ENCODE results near the gene KLF5.
"Not testable (repeated sequence)": the region's sequence is repeated elsewhere in the genome, so short reads cannot be mapped to it uniquely, and the experiment has no call there.

The KLF5 gene

DNA sequence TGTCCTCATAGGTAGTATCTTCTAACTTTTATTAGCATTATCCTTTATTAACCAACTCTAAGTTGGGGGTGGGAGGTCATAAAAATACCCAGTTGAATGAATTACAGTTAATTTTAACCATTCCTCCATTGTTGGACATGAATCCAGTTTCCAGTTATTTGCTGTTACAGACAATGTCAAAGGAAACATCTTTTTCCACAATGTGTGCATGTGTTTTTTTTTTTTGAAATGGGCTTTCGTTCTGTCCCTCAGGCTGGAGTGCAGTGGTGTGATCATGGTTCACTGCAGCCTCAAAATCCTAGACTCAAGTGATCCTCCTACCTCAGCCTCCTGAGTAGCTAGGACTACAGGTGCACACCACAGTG lies 32.0 kb downstream of the KLF5 start:
- in situ Hi-C loops (cut with HindIII; ENCODE audit: low sequenced_read_pairs): no loop called here
- TF ChIP-seq, protein P1, sequence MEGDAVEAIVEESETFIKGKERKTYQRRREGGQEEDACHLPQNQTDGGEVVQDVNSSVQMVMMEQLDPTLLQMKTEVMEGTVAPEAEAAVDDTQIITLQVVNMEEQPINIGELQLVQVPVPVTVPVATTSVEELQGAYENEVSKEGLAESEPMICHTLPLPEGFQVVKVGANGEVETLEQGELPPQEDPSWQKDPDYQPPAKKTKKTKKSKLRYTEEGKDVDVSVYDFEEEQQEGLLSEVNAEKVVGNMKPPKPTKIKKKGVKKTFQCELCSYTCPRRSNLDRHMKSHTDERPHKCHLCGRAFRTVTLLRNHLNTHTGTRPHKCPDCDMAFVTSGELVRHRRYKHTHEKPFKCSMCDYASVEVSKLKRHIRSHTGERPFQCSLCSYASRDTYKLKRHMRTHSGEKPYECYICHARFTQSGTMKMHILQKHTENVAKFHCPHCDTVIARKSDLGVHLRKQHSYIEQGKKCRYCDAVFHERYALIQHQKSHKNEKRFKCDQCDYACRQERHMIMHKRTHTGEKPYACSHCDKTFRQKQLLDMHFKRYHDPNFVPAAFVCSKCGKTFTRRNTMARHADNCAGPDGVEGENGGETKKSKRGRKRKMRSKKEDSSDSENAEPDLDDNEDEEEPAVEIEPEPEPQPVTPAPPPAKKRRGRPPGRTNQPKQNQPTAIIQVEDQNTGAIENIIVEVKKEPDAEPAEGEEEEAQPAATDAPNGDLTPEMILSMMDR (IDR thresholded peaks at IDR 0.05; ENCODE audit: low read depth, low read length): no peak
- no peak for DNase-seq (ENCODE audit: low read depth, low spot score)
- H3K4me3 ChIP-seq (ENCODE audit: low read depth, low read length): no peak overlapping the region

DNA sequence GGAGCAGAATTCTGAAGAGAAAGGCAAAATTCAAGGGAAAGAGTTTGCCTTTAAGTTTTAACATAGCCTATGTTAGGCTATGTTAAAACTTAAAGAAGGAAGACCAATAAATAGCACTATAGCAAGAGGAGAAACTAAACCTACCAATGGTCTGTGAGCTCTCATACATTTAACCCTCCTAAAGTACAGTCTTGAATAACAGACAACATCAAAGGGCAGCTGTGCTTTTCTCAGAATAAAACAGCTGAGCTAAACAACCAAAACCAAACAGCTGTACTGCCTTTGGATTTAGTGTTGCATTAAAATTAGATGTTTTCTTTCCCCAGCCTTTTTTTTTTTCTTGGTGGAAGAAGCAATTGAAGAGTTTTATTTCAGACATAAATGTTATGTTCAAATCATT lies 34.0 kb downstream of the KLF5 start:
- in situ Hi-C loops (cut with HindIII; ENCODE audit: low sequenced_read_pairs): no loop called here
- TF ChIP-seq, protein P1 (IDR thresholded peaks at IDR 0.05; ENCODE audit: low read depth, low read length): no peak
- no peak overlapping the region for H3K4me3 ChIP-seq (ENCODE audit: low read depth, low read length)
- no peak for DNase-seq (ENCODE audit: low read depth, low spot score)

DNA sequence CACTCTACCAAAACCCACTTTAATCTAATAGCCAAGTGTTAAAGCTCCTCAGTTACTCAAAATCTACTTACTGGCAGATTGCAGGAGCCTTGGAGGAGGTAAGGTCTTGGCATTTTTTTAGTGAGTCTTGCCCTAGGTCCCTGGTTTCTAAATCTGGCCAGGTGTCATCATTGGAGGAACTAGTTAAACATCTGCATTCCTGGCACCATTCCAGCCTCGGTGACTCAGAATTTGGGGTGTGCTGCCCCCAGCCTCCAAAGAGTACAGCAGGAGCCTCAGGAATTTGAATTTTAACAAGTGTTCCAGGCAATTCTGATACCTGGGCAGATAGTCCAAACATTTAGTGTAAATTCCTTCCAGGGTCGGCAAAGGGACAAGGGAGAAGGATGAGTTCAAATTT lies 37.4 kb downstream of the KLF5 start:
- H3K4me3 ChIP-seq (ENCODE audit: low read depth, low read length): no peak overlapping the region
- in situ Hi-C loops (cut with HindIII; ENCODE audit: low sequenced_read_pairs): no loop called here
- DNase-seq (ENCODE audit: low read depth, low spot score): no peak
- TF ChIP-seq, protein P1 (IDR thresholded peaks at IDR 0.05; ENCODE audit: low read depth, low read length): no peak

DNA sequence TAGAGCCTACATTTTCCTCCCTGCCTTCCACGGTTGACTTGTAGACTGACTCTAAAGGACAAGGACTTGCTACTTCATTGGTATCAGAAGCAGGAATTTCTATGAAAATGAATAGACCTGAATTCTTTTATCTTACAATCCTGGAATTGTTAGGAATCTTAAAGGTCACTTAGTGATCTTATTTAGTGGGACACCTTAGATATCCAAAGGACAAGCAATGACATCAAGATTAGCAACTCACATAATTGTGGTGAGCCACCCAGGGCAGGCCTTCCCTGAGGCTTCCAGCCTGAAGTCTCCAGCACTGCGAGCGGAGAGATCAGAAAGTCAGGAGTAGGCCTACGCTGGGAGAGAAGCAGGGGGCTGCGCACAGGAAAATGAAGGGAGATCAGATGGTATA lies 37.8 kb downstream of the KLF5 start:
- TF ChIP-seq, protein P1 (IDR thresholded peaks at IDR 0.05; ENCODE audit: low read depth, low read length): no peak
- in situ Hi-C loops (cut with HindIII; ENCODE audit: low sequenced_read_pairs): no loop called here
- H3K4me3 ChIP-seq (ENCODE audit: low read depth, low read length): no peak overlapping the region
- no peak for DNase-seq (ENCODE audit: low read depth, low spot score)

DNA sequence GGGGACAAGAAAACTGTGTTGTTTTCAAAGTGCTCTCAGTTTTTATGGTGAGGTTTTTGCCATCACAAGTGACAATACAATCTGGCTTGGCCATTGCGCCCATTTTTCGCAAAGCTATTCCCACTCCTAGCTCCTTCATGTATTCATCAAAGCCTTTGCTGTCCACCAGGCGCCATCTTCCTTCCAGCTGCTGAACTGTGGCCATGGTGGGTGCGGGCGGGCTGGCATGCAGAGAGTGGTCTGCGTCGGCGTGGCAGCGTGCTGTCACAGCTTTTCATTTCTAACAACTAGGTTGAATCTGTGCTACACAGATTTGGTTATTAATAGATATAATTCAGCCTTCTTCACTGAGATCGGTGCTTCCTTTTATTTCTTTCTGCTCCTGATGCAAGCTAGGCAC lies 42.0 kb downstream of the KLF5 start:
- H3K4me3 ChIP-seq (ENCODE audit: low read depth, low read length); in situ Hi-C loops (cut with HindIII; ENCODE audit: low sequenced_read_pairs); DNase-seq (ENCODE audit: low read depth, low spot score): not testable (repeated sequence)

DNA sequence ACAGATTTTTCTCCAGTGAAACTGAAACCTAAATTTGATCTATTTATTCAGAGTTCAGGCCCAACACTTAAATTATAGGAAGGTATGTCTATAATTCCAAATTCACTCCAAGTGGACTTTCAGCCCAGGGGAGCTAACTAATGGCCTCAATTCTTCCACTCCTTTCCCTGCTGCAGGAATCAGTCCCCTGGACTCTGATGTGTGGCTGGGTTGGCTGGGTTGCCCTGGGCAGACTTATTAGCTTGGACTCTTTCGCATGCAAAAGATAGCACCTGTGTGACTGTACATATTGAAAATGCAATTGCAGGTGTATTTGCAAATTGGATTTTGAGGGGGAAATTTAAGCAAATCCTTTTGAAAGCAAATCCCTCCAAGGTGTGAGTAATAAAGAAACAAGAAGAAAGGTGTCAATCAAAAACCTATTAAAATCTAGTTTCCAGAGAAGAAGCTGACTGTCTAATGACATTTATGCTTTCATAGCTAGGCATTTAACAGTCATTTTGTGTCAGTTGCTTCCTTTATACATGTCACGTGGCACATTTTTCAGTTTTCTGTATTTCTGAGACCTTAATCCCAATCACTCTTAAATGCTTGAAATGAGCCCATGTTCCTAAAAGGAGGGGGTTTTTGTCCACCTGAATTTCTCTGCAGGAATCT lies 42.7 kb downstream of the KLF5 start:
- in situ Hi-C loops (cut with HindIII; ENCODE audit: low sequenced_read_pairs): no loop called here
- no peak for DNase-seq (ENCODE audit: low read depth, low spot score)
- H3K4me3 ChIP-seq (ENCODE audit: low read depth, low read length): no peak overlapping the region
- TF ChIP-seq, protein P1 (IDR thresholded peaks at IDR 0.05; ENCODE audit: low read depth, low read length): no peak

DNA sequence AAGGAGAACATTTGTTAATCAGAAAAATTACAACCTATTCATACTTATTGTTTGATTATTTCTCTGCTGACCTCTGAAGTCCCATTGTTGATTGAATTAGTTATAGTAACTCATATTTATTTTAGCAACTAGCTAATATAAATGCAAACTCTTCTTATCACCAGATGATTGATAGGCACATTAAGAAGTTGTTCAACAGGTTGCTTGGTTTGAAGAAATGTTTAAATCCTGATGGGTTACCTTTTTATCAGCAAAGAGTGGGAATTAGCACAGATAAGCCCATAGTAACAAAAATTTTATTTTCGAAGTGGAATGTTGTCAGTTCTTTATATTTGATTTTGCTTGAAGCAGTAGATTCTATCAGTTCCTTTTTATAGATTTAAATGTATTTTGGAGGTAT lies 44.4 kb downstream of the KLF5 start:
- TF ChIP-seq, protein P1 (IDR thresholded peaks at IDR 0.05; ENCODE audit: low read depth, low read length): no peak
- in situ Hi-C loops (cut with HindIII; ENCODE audit: low sequenced_read_pairs): no loop called here
- DNase-seq (ENCODE audit: low read depth, low spot score): no peak
- H3K4me3 ChIP-seq (ENCODE audit: low read depth, low read length): no peak overlapping the region

Measured in astrocyte of the spinal cord (primary cell).